ENCODE measurements around the gene ZNF784.
A peak's percentile ranks its signal among the peaks of the same experiment; 100 is the strongest.
"Not testable (repeated sequence)": the region's sequence is repeated elsewhere in the genome, so short reads cannot be mapped to it uniquely, and the experiment has no call there.

The ZNF784 gene

DNA sequence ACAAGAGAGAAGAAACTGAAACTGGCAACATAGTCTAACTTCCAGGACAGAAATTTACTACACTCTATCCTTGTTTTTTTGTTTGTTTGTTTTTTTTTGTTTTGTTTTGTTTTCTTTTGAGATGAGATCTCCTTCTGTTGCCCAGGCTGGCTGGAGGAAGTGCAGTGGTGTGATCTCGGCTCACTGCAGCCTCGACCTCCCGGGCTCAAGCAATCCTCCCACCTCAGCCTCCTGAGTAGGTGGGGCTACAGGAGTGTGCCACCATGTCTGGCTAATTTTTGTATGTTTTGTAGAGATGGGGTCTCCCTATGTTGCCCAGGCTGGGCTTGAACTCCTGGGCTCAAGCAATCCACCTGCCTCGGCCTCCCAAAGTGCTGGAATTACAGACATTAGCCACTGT is 42.1 kb downstream of the ZNF784 start:
- DNase-seq = not testable (repeated sequence)

- no peak for DNase-seq
Measured at GRCh38 chr19:55581823-55582223, 42.5 kb downstream of the ZNF784 start.

DNA sequence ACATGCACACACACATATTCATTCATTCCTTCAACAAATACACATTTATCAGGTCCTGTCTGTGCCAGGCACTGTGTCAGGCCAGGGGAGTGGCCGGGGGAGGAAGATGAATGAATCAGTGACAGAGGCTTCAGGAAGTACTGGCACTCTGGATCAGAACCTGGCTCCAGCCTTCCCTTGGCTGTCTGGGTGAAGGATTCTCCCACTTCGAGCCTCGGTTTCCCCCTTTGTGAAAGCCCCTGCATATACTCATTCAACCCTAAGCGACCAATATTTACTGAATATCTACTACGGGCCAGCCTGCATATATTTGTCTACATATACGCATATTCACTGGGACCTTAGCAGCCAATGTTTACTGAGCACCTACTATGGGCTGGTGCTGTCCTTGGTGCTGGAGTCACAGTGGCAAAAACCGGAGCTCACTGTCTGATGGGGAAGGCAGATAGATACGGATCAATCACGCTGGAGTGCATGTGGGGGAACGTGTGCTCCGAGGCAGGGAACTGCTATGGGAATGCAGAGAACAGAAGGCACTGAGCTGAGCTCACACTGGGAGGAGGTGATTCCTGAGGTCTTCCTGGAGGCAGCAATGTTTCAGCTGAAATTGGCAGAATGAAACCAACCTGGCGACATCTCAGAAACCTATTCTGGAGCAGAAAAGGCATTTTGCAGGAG is 43.1 kb downstream of the ZNF784 start:
- DNase-seq = no peak

DNA sequence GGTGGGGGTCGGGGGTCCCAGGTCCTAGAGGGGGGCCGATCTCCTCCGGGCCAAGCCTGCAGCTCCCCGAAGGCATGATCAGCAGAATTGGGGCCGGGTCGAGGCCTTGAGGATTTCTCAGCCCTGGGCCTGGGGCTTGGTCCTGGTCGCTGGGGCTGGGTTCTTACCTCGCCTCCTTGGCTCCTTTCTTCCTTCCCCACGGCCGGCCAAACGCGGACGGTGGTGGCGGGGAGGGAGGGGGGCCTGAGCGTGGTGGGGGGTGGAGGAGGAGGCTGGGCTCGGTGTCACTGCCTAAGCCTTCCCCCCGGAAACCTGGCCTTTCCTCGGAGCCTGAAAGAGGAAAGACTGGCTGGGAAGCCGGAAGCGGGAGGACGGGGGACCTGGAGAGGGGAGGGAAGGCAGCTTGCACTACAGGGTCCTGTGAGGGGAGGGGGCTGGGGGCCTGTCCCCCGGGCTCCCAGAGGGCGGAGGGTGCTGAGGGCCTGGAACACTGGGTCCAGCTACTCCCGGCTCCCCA is 43.7 kb downstream of the ZNF784 start, which contains the start of gene ZNF579:
TSS of gene ZNF579 (minus strand) at position 221 of the 517 bp plus-strand sequence. CDS start 1,209 bp downstream, outside the sequence.
- peak; percentile 59 for DNase-seq

DNA sequence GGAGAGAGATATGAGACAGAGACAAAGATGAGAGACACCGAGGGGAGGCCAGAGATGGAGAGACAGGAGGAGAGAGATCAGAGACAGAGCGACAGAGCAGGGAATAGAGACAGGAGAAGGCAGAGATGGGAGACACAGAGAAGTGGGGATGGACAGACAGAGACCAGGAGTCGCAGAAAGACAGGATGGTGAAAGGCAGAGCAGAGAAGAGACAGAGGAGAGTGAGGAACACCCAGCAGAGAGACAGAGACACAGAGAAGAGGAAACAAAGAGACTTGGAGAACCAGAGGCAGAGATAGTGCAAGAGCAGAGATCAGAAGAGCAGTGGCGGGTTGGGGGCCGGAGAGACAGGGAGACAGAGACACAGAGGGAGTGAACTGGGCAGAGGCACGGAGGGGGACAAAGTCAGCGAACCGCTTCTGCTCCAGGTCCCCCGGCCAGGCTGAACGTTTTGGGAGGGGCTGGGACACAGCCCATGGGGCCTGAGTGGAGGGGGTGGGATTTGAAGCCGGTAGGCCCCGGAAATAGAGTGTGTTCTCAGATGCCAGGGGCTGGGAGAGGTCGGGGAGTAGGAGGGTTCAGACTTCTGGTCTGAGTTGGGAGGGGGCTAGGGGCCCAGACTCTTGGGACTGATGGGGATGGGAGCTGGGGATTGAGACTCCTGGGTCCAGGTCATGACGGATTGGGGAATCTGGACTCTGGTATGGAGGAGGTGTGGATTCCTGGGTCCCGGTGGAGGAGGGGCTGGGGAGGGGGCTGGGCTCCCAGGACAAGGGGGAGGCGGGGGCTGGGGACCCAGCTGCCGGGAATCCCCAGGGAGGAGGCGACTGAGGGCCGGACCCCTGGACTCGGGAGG is 44.4 kb downstream of the ZNF784 start:
- DNase-seq = no peak

DNA sequence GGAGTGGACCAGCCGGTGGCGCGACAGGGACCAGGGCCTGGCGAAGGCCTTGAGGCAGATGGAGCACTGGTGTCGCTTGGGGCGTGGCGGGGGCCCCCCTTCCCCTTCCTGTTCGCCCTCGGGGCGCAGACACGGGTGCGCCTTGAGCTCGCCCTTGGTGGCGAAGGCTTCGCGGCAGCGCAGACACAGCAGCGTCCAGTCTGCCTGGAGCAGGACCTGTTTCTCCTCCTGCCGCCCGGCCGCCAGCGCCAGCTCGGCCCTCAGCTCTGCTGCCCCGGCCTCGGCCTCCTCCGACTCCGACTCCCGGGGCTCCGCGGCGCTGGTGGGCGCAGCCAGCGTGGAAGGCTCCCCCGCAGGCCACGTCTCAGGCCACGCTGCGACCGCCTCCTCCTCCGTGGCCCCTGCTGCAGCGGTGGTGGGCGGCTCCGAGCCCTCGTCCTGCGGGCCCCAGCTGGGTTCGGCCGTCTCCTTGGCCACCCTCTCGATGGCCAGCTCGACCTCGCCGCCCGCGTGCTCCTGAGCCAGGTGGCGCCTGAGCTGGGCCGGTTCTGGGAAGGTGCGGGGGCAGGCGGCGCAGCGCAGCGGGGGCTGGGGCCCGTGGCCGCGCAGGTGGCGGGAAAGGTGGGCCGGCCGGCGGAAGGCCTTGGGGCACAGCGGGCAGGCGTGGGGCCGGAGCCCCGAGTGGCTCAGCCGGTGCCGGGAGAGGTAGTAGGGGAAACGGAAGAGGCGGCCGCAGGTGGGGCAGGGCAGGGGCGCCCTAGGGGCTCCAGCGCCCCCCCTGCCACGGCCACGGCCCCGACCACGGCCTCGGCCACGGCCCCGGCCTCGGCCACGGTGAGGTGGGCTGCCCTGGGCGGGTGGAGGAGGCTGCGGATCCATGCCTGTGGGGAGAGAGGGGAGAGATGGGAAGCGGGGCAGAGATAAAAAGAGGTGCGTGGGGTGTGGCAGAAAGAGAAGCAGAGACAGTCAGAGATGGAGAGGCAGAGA is 45.3 kb downstream of the ZNF784 start:
- no peak for DNase-seq

DNA sequence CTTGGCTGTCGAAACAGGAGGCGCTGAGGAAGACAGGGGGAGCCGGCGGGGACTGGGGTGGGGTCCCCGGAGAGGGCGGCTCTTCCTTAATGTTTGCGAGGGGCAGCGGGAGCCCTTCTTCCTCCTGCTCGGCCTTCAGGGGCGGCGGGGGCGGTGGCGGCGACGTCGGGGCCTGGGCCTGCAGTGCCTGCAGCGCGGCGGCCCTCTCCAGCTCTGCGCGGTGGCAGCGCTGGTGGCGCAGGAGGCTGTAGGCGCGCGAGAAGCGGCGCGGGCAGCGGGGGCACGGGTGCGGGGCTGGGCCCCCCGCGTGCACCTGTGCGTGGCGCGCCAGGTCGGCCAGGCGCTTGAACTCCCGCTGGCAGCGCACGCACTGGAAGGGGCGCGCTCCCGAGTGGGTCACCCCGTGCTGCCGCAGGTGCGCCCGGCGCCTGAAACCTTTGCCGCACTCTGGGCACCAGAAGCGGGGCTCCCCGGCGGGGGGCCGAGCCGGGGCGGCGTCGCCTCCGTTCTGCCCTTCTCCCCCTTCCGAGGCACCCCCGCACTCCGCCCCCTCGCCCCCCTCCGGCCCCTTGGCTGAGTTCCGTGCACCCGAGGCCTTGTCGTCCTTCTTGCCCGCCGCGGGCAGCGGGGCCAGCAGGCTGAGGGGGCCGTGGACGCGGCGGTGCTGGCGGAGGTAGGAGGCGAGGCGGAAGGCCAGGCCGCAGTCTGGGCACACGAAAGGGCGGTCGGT is 46.2 kb downstream of the ZNF784 start:
- DNase-seq = no peak

- no peak for DNase-seq
Measured at GRCh38 chr19:55576746-55577145, 47.6 kb downstream of the ZNF784 start.

DNA sequence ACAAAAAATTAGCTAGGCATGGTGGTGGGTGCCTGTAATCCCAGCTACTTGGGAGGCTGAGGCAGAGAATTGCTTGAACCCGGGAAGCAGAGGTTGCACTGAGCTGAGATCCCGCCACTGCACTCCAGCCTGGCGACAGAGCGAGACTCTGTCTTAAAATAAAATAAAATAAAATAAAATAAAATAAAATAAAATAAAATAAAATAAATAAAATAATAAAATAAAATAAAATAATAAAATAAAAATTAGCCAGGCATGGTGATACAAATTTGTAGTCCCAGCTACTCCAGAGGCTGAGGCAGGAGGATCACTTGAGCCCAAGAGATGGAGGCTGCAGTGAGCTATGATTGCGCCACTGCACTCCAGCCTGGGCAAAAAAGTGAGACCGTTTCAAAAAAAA is 50.4 kb downstream of the ZNF784 start:
- not testable (repeated sequence) for DNase-seq

Measured in central memory CD4-positive, alpha-beta T cell (primary cell).